Right ventricle myocardium inferior (tissue), 1 donor: Measurements from ENCODE around the gene TUBB8. TPM values are rescaled to one million over a fixed set of nuclear protein-coding genes. Genes with fewer than 3 reads are reported as not detected.
"Not testable (repeated sequence)": the region's sequence is repeated elsewhere in the genome, so short reads cannot be mapped to it uniquely, and the experiment has no call there.

Experiments used
- ATAC-seq: fragments of 200-7000 bp; cut with Tn5 transposase; one replicate; pipeline ENCODE4 v1.9.1; 2020; ENCODE audit warnings: mild to moderate bottlenecking, moderate library complexity
- DNase-seq: peaks from one replicate; pipeline ENCODE4 v3.0.0; 2021; ENCODE audit errors: missing footprints
- intact Hi-C: fragments of 100-400 bp; cut with DNase I; formaldehyde crosslinking; loops from one replicate; pipeline ENCODE4 v1.11.0; 2022
- total RNA-seq: library from RNA; stranded (reverse); fragmentation: NEBNext Ultra II Directional; extraction: Animal tissue kit (Norgen Biotek cat#: 25700); gene quantifications from one replicate; pipeline ENCODE4 v1.2.1, GENCODE V29; 2021
- donor health status: DM: no; HTN: yes; CAD: no; lungs with severe emphysema.

Gene TUBB8
- total RNA-seq, 1 donor from 2014 or later: not detected

DNA sequence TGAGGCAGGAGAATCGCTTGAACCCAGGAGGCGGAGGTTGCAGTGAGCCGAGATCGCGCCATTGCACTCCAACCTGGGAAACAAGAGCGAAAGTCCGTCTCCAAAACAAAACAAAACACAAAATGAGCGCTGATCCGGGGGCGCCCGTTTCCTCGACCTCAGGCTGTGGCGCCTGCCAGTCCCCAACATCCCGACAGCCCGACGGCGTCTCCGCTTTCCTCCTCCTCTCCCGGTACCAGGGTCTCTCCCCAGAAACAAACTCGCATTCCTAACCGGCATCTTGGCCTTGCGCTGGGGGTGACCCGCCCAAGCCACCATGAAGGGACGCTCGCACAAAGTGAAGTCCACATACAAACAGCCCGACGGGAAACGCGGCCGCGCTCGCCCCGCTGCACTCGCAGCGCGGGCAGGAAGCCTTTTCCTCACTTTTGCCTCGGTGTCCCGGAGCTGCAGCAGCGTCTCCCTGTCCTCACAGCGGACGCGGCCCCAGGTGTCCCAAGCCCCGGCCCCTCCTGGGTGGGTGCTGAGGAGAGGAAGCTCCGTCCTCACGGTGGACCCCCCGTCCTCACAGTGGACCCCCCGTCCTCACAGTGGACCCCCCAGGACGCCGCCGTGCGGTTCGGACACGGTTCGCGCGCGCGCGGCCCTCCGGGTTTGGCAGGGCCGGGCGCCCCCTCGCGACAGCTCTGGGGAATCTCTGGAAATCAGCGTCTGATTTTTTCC lies 24.6 kb upstream of the TUBB8 start:
- ATAC-seq: peak; percentile 50
- intact Hi-C loops: not testable (repeated sequence)

DNA sequence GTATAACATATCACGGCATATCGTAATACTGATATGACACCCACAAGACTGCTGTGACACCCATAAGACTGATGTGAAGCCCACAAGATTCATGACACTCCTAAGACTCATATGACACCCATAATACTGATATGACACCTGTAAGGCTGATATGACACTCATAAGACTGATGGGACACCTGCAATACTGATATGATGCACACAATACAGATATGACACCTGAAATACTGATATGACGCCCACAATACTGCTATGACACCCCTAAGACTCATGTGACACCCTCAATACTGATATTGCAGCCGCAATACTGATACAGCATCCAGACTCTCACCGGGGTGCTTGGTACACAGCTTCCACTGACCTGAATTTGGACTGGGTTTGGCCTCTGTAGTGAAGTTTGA lies 19.1 kb upstream of the TUBB8 start:
- ATAC-seq, DNase-seq, intact Hi-C loops: not testable (repeated sequence)

More for the DNA sequence above, 24.6 kb upstream of the TUBB8 start:
- DNase-seq: peak; percentile 77

DNA sequence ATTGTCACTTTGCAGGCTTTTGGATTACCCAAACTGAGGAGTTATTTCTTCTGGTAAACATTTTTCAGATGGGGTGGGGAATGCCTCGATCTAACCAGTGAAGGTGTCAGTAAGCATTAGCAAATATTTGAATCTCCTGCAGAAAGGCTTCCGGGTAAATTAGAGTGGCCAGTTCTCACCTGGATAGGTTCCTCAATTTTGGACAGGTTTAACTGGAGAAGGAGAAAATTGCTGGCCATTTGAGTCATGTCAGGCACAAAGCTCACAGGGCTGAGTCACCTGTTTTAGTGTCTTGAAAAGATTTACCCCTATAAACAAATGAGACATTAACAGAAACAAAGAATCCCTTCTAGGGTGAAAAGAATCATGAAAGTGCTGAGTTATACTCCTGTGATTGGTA lies 830 bp upstream of the TUBB8 start:
- DNase-seq, intact Hi-C loops, ATAC-seq: not testable (repeated sequence)

DNA sequence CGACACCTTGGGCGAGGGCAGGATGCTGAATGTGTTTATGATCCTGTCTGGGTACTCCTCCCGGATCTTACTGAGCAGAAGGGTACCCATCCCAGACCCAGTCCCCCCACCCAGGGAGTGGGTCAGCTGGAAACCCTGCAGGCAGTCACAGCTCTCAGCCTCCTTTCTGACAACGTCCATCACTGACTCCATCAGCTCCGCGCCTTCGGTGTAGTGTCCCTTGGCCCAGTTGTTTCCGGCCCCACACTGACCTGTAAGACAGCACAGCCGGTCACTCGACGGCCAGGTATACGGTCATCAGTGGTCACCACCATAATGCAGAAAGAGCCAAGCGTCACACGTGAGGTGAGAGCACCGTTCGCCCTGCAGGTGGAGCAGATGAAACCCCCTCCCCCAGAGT lies 1.2 kb downstream of the TUBB8 start:
- intact Hi-C loops, ATAC-seq, DNase-seq: not testable (repeated sequence)

DNA sequence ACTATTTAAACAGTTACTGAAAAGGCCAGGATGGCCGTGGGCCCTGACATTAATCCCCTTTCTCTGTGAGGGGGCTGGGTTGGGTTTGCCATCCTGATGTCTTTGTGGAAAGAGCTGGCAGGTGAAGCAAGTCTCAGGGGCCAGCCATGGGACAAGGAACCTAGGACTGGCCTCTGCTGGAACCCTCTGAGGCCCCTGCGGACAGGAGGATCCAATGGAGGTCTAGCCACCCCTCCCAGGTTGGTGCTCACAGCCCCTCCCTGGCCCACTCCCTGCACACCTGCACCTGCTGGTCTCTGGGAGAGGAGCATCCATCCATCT lies 35.8 kb downstream of the TUBB8 start:
- intact Hi-C loops, ATAC-seq, DNase-seq: not testable (repeated sequence)

DNA sequence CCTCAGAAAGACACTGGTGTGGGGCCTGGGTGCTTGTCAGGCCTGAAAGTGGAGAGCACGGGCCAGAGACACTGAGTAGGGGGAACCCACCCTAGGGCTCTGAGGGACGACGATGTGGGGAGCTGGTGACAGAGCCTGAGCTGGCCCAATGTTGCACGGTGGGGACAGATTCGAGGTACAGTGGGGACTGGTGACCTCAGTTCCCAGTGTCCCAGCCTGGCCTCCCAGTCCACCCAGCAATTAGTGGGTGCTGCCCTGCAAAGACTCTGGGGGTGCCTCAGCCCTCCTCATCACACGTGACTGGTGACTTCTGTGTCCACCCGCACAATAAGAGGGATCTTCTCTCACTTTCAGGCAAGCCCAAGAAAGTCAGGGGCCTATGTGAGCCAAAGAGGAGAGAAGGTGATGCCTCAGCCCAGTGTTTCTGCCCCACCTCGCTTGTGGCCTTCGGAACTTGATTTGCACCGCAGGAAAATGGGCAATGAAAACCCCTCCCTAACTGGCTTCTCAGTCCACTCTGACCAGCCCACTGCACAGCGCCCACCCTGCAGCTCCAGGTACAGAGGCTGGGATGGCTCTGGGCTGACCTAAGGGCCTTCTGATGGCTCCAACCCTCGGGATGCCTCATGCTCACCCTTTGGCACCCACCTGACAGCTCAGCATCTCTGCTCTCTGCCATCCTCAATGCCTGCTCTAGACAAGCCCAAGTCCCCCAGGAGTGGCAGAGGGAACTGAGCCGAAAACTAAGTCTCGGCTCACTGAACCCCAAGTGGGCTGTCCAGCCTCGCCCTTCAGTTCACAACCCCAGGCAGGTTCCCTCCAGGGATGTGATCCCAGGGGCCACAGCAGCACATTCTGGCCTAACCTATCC lies 36.4 kb downstream of the TUBB8 start:
- ATAC-seq, DNase-seq, intact Hi-C loops: not testable (repeated sequence)

DNA sequence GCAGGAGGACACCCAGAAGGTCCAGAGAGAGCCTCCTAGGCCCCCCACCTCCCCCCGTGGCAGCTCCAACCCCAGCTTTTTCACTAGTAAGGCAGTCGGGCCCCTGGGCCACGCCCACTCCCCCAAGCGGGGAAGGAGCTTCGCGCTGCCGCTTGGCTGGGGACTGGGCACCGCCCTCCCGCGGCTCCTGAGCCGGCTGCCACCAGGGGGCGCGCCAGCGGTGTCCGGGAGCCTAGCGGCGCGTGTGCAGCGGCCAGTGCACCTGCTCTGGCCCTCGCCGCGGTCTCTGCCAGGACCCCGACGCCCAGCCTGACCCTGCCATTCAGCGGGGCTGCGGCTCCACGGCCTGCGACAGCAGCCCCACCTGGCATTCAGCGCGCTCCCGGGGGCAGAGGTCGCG lies 37.8 kb downstream of the TUBB8 start:
- peak; percentile 51 for DNase-seq
- ATAC-seq, intact Hi-C loops: not testable (repeated sequence)

DNA sequence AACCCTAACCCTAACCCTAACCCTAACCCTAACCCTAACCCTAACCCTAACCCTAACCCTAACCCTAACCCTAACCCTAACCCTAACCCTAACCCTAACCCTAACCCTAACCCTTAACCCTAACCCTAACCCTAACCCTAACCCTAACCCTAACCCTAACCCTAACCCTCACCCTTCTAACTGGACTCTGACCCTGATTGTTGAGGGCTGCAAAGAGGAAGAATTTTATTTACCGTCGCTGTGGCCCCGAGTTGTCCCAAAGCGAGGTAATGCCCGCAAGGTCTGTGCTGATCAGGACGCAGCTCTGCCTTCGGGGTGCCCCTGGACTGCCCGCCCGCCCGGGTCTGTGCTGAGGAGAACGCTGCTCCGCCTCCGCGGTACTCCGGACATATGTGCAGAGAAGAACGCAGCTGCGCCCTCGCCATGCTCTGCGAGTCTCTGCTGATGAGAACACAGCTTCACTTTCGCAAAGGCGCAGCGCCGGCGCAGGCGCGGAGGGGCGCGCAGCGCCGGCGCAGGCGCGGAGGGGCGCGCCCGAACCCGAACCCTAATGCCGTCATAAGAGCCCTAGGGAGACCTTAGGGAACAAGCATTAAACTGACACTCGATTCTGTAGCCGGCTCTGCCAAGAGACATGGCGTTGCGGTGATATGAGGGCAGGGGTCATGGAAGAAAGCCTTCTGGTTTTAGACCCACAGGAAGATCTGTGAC lies 38.7 kb downstream of the TUBB8 start:
- ATAC-seq, intact Hi-C loops, DNase-seq: not testable (repeated sequence)

Other genes starting within 250 kb of the TUBB8 start
- 68.3 TPM for gene ZMYND11, start 86.2 kb upstream of the TUBB8 start, total RNA-seq